ENCODE results near the gene TMEM181.

Gene TMEM181

GRCh38 chr6:158624684-158625682 lies 65.1 kb downstream of the TMEM181 start:
- TF ChIP-seq POLR2A (IDR thresholded peaks at IDR 0.05; ENCODE audit: low read depth, low read length) (no peak), TAF1 (IDR thresholded peaks at IDR 0.05; ENCODE audit: low read depth, low read length) (no peak), POLR2AphosphoS5 (IDR thresholded peaks at IDR 0.05; ENCODE audit: low read depth, low read length) (no peak), POU2F2 (IDR thresholded peaks at IDR 0.05; ENCODE audit: low read depth, low read length) (no peak), PAX5 (IDR thresholded peaks at IDR 0.05; ENCODE audit: insufficient read depth, low read length, severe bottlenecking) (no peak), SPI1 (IDR thresholded peaks at IDR 0.05; ENCODE audit: low read depth, low read length) (no peak)
- FAIRE-seq (no peak), DNase-seq (ENCODE audit: insufficient read length, low spot score) (no peak)

GRCh38 chr6:158625881-158626305 lies 66.0 kb downstream of the TMEM181 start:
- no peak for DNase-seq (ENCODE audit: insufficient read length, low spot score)
- TF ChIP-seq POLR2A (IDR thresholded peaks at IDR 0.05; ENCODE audit: low read depth, low read length): no peak
- no peak for FAIRE-seq

- no peak for DNase-seq (ENCODE audit: insufficient read length, low spot score)
- TF ChIP-seq POU2F2 (IDR thresholded peaks at IDR 0.05; ENCODE audit: low read depth, low read length): no peak
- FAIRE-seq: peak; percentile 54
These were observed 66.7 kb downstream of the TMEM181 start for GRCh38 chr6:158626360-158627167.

GRCh38 chr6:158627168-158627939 lies 67.5 kb downstream of the TMEM181 start:
- TF ChIP-seq PAX5 (IDR thresholded peaks at IDR 0.05; ENCODE audit: insufficient read depth, low read length, severe bottlenecking) (no peak), POLR2A (IDR thresholded peaks at IDR 0.05; ENCODE audit: low read depth, low read length) (no peak), TAF1 (IDR thresholded peaks at IDR 0.05; ENCODE audit: low read depth, low read length) (no peak), POLR2AphosphoS5 (IDR thresholded peaks at IDR 0.05; ENCODE audit: low read depth, low read length) (no peak), POU2F2 (IDR thresholded peaks at IDR 0.05; ENCODE audit: low read depth, low read length) (no peak), SPI1 (IDR thresholded peaks at IDR 0.05; ENCODE audit: low read depth, low read length) (no peak)
- FAIRE-seq: no peak
- DNase-seq (ENCODE audit: insufficient read length, low spot score): no peak

GRCh38 chr6:158627940-158628211 lies 68.0 kb downstream of the TMEM181 start:
- FAIRE-seq (no peak), DNase-seq (ENCODE audit: insufficient read length, low spot score) (no peak)
- TF ChIP-seq POLR2AphosphoS5 (IDR thresholded peaks at IDR 0.05; ENCODE audit: low read depth, low read length) (no peak), SPI1 (IDR thresholded peaks at IDR 0.05; ENCODE audit: low read depth, low read length) (no peak), POU2F2 (IDR thresholded peaks at IDR 0.05; ENCODE audit: low read depth, low read length) (no peak), TAF1 (IDR thresholded peaks at IDR 0.05; ENCODE audit: low read depth, low read length) (no peak), PAX5 (IDR thresholded peaks at IDR 0.05; ENCODE audit: insufficient read depth, low read length, severe bottlenecking) (no peak), POLR2A (IDR thresholded peaks at IDR 0.05; ENCODE audit: low read depth, low read length) (no peak)

- TF ChIP-seq POLR2AphosphoS5 (IDR thresholded peaks at IDR 0.05; ENCODE audit: low read depth, low read length) (no peak), TAF1 (IDR thresholded peaks at IDR 0.05; ENCODE audit: low read depth, low read length) (no peak), POLR2A (IDR thresholded peaks at IDR 0.05; ENCODE audit: low read depth, low read length) (no peak), POU2F2 (IDR thresholded peaks at IDR 0.05; ENCODE audit: low read depth, low read length) (no peak), SPI1 (IDR thresholded peaks at IDR 0.05; ENCODE audit: low read depth, low read length) (no peak), PAX5 (IDR thresholded peaks at IDR 0.05; ENCODE audit: insufficient read depth, low read length, severe bottlenecking) (no peak)
- DNase-seq (ENCODE audit: insufficient read length, low spot score) (no peak), FAIRE-seq (no peak)
These were observed 68.7 kb downstream of the TMEM181 start for GRCh38 chr6:158628542-158628941.

- TF ChIP-seq PAX5 (IDR thresholded peaks at IDR 0.05; ENCODE audit: insufficient read depth, low read length, severe bottlenecking) (no peak), TAF1 (IDR thresholded peaks at IDR 0.05; ENCODE audit: low read depth, low read length) (no peak), POU2F2 (IDR thresholded peaks at IDR 0.05; ENCODE audit: low read depth, low read length) (no peak), SPI1 (IDR thresholded peaks at IDR 0.05; ENCODE audit: low read depth, low read length) (no peak), POLR2A (IDR thresholded peaks at IDR 0.05; ENCODE audit: low read depth, low read length) (no peak), POLR2AphosphoS5 (IDR thresholded peaks at IDR 0.05; ENCODE audit: low read depth, low read length) (no peak)
- FAIRE-seq: no peak
- no peak for DNase-seq (ENCODE audit: insufficient read length, low spot score)
These were observed 69.7 kb downstream of the TMEM181 start for GRCh38 chr6:158629367-158630221.

GRCh38 chr6:158630938-158631616 lies 71.2 kb downstream of the TMEM181 start:
- no peak for TF ChIP-seq TAF1 (IDR thresholded peaks at IDR 0.05; ENCODE audit: low read depth, low read length)
- no peak for TF ChIP-seq POU2F2 (IDR thresholded peaks at IDR 0.05; ENCODE audit: low read depth, low read length)
- TF ChIP-seq POLR2AphosphoS5 (IDR thresholded peaks at IDR 0.05; ENCODE audit: low read depth, low read length): no peak
- TF ChIP-seq PAX5 (IDR thresholded peaks at IDR 0.05; ENCODE audit: insufficient read depth, low read length, severe bottlenecking): no peak
- no peak for TF ChIP-seq POLR2A (IDR thresholded peaks at IDR 0.05; ENCODE audit: low read depth, low read length)
- no peak for TF ChIP-seq SPI1 (IDR thresholded peaks at IDR 0.05; ENCODE audit: low read depth, low read length)
- FAIRE-seq (no peak), DNase-seq (ENCODE audit: insufficient read length, low spot score) (no peak)
